Cardiac muscle cell (in vitro differentiated cells and primary cell): ENCODE results near the gene OR6M1. TPM values are rescaled to one million over a fixed set of nuclear protein-coding genes. Genes with fewer than 3 reads are reported as not detected.

Experiments
- DNase-seq, 2 donors: peaks; one replicate each; pipeline versions ENCODE4 v3.0.0 to v3.0.0-alpha.2; 2010 to 2017; ENCODE audit warnings: low read depth in 1 of 2, low spot score in 1 of 2
- H3K27ac ChIP-seq: fragments of 200-600 bp; sonication (generic); 2 replicates; pipeline ENCODE4 v1.5.1; 2016
- H3K27me3 ChIP-seq: fragments of 200-600 bp; sonication (generic); 2 replicates; pipeline ENCODE4 v1.6.0; 2016; ENCODE audit warnings: control low read depth
- H3K36me3 ChIP-seq: fragments of 200-600 bp; sonication (generic); 2 replicates; pipeline ENCODE4 v1.5.1; 2016; ENCODE audit warnings: control low read depth
- H3K4me1 ChIP-seq: fragments of 200-600 bp; sonication (generic); 2 replicates; pipeline ENCODE4 v1.8.1; 2017; ENCODE audit warnings: low read depth, mild to moderate bottlenecking, mixed run types
- H3K4me3 ChIP-seq: fragments of 200-600 bp; sonication (generic); 2 replicates; pipeline ENCODE4 v1.5.1; 2016; ENCODE audit warnings: mild to moderate bottlenecking
- H3K9me3 ChIP-seq: fragments of 200-600 bp; sonication (generic); 2 replicates; pipeline ENCODE4 v1.5.1; 2017; ENCODE audit warnings: low read depth, mild to moderate bottlenecking, control low read depth
- CTCF ChIP-seq: IDR thresholded peaks from 2 replicates; pipeline ENCODE4 v1.5.1; 2012; ENCODE audit warnings: low read depth, mild to moderate bottlenecking, low read length
- polyA plus RNA-seq: library from polyadenylated mRNA; unstranded; fragments of >200 nt; fragmentation: Nextera tagmentation; extraction: Ambion mirVana; gene quantifications from 2 replicates; pipeline ENCODE4 v1.2.1, GENCODE V29; 2016
- total RNA-seq: library from RNA; depleted of rRNA; stranded (reverse); fragments of >200 nt; gene quantifications from 2 replicates; pipeline ENCODE4 v1.2.3, GENCODE V29; 2016

The OR6M1 gene
- total and polyA plus RNA-seq, 2 experiments from 2014 or later: not detected

- no peaks in the 10 kb centered on the region for H3K27me3 ChIP-seq
- no peak overlapping the region for H3K4me3 ChIP-seq
- H3K27ac ChIP-seq: no peak overlapping the region
- H3K9me3 ChIP-seq: no peaks in the 10 kb centered on the region
- DNase-seq: no peak
- H3K4me1 ChIP-seq: no peaks in the 10 kb centered on the region
- no peak for TF ChIP-seq CTCF
- no peaks in the 10 kb centered on the region for H3K36me3 ChIP-seq
Observed at GRCh38 chr11:123773026-123773425, 33.1 kb downstream of the OR6M1 start.

- H3K27me3 ChIP-seq: no peaks in the 10 kb centered on the region
- no peak overlapping the region for H3K4me3 ChIP-seq
- H3K4me1 ChIP-seq: no peaks in the 10 kb centered on the region
- DNase-seq: no peak
- no peaks in the 10 kb centered on the region for H3K36me3 ChIP-seq
- no peaks in the 10 kb centered on the region for H3K9me3 ChIP-seq
- TF ChIP-seq CTCF: no peak
- no peak overlapping the region for H3K27ac ChIP-seq
Observed at GRCh38 chr11:123771664-123772063, 34.5 kb downstream of the OR6M1 start.

- no peaks in the 10 kb centered on the region for H3K27me3 ChIP-seq
- no peak for DNase-seq
- no peaks in the 10 kb centered on the region for H3K9me3 ChIP-seq
- H3K36me3 ChIP-seq: no peaks in the 10 kb centered on the region
- TF ChIP-seq CTCF: no peak
- no peak overlapping the region for H3K27ac ChIP-seq
- no peak overlapping the region for H3K4me3 ChIP-seq
- no peaks in the 10 kb centered on the region for H3K4me1 ChIP-seq
Observed at GRCh38 chr11:123770712-123771111, 35.4 kb downstream of the OR6M1 start.

GRCh38 chr11:123765601-123766000, 40.5 kb downstream of the OR6M1 start:
- Histone ChIP-seq H3K4me3 (no peak overlapping the region), H3K27ac (no peak overlapping the region), H3K36me3 (no peaks in the 10 kb centered on the region), H3K4me1 (no peaks in the 10 kb centered on the region), H3K27me3 (no peaks in the 10 kb centered on the region), H3K9me3 (no peaks in the 10 kb centered on the region)
- no peak for TF ChIP-seq CTCF
- no peak for DNase-seq

- no peaks in the 10 kb centered on the region for H3K27me3 ChIP-seq
- TF ChIP-seq CTCF: no peak
- H3K4me1 ChIP-seq: no peaks in the 10 kb centered on the region
- no peak for DNase-seq
- H3K9me3 ChIP-seq: no peaks in the 10 kb centered on the region
- no peak overlapping the region for H3K27ac ChIP-seq
- H3K4me3 ChIP-seq: no peak overlapping the region
- H3K36me3 ChIP-seq: no peaks in the 10 kb centered on the region
Observed at GRCh38 chr11:123762422-123762821, 43.7 kb downstream of the OR6M1 start.

- no peak overlapping the region for H3K27ac ChIP-seq
- H3K27me3 ChIP-seq: no peaks in the 10 kb centered on the region
- H3K9me3 ChIP-seq: no peaks in the 10 kb centered on the region
- DNase-seq: no peak
- H3K4me3 ChIP-seq: no peak overlapping the region
- TF ChIP-seq CTCF: no peak
- no peaks in the 10 kb centered on the region for H3K4me1 ChIP-seq
- H3K36me3 ChIP-seq: no peaks in the 10 kb centered on the region
Observed at GRCh38 chr11:123760894-123761293, 45.3 kb downstream of the OR6M1 start.
